Neuronal stem cell (in vitro differentiated cells): ENCODE measurements around the gene GLRX5.
A peak's percentile ranks its signal among the peaks of the same experiment; 100 is the strongest.

ENCODE experiments used
- DNase-seq: peaks from one replicate; pipeline ENCODE4 v3.0.0-alpha.2; 2013; ENCODE audit warnings: low spot score
- H2AFZ ChIP-seq: one replicate; pipeline ENCODE4 v1.6.1; 2013; ENCODE audit warnings: mild to moderate bottlenecking, low read length, inconsistent platforms
- H2AK5ac ChIP-seq: 2 replicates; pipeline ENCODE4 v1.6.1; 2013; ENCODE audit warnings: low read depth, mild to moderate bottlenecking, inconsistent platforms, low read length, moderate library complexity, mixed read lengths
- H2BK120ac ChIP-seq: 2 replicates; pipeline ENCODE4 v1.6.1; 2013; ENCODE audit warnings: low read depth, mild to moderate bottlenecking, inconsistent platforms, low read length, moderate library complexity, mixed read lengths
- H2BK12ac ChIP-seq: one replicate; pipeline ENCODE4 v1.6.1; 2013; ENCODE audit warnings: low read length, inconsistent platforms
- H2BK15ac ChIP-seq: 2 replicates; pipeline ENCODE4 v1.6.1; 2013; ENCODE audit warnings: mild to moderate bottlenecking, low read length, inconsistent platforms, mixed read lengths
- H2BK5ac ChIP-seq: one replicate; pipeline ENCODE4 v1.6.1; 2013; ENCODE audit warnings: inconsistent platforms, mild to moderate bottlenecking, low read length, moderate library complexity
- H3K14ac ChIP-seq: one replicate; pipeline ENCODE4 v1.6.1; 2013; ENCODE audit warnings: low read length, inconsistent platforms
- H3K18ac ChIP-seq: 2 replicates; pipeline ENCODE4 v1.6.1; 2013; ENCODE audit warnings: low read length, inconsistent platforms
- H3K23ac ChIP-seq: 2 replicates; pipeline ENCODE4 v1.6.1; 2013; ENCODE audit warnings: low read depth, mild to moderate bottlenecking, mixed read lengths, low read length, inconsistent platforms; ENCODE audit not compliant: poor library complexity
- H3K27ac ChIP-seq: replicated peaks from 3 replicates; pipeline ENCODE4 v1.5.1; 2013; ENCODE audit warnings: low read length, inconsistent platforms
- H3K27me3 ChIP-seq, 3 experiments: 2 replicates each; pipeline ENCODE4 v1.6.1; 2013; ENCODE audit warnings: low read length in 3 of 3, mild to moderate bottlenecking in 2 of 3, inconsistent platforms in 1 of 3, low read depth in 1 of 3, mixed read lengths in 1 of 3, moderate library complexity in 1 of 3; ENCODE audit not compliant: control insufficient read depth in 3 of 3, insufficient read depth in 3 of 3
- H3K36me3 ChIP-seq, 2 donors: replicated peaks in 1 of 2; 2 replicates each; pipeline ENCODE4 v1.6.1; 2013; ENCODE audit warnings: low read length in 2 of 2; ENCODE audit not compliant: control insufficient read depth in 2 of 2, insufficient read depth in 2 of 2
- H3K4ac ChIP-seq: 2 replicates; pipeline ENCODE4 v1.6.1; 2013; ENCODE audit warnings: inconsistent platforms, mild to moderate bottlenecking, low read length, moderate library complexity
- H3K4me1 ChIP-seq, 2 donors: 1 replicate in 1 of 2; 2 replicates in 1 of 2; pipeline ENCODE4 v1.6.1; 2013; ENCODE audit warnings: low read length in 2 of 2, low read depth in 1 of 2; ENCODE audit not compliant: control insufficient read depth in 2 of 2, insufficient read depth in 1 of 2
- H3K4me2 ChIP-seq: one replicate; pipeline ENCODE4 v1.6.1; 2013; ENCODE audit warnings: mild to moderate bottlenecking, low read length, inconsistent platforms; ENCODE audit not compliant: insufficient read depth, poor library complexity, severe bottlenecking
- H3K4me3 ChIP-seq, 2 donors: 2 replicates each; pipeline ENCODE4 v1.5.1; 2013; ENCODE audit warnings: low read length in 2 of 2, mild to moderate bottlenecking in 2 of 2, inconsistent platforms in 1 of 2, moderate library complexity in 1 of 2
- H3K79me1 ChIP-seq: one replicate; pipeline ENCODE4 v1.6.1; 2013; ENCODE audit warnings: low read depth, mild to moderate bottlenecking, inconsistent platforms, low read length, moderate library complexity
- H3K9ac ChIP-seq: one replicate; pipeline ENCODE4 v1.6.1; 2013; ENCODE audit warnings: mild to moderate bottlenecking, low read depth, low read length, inconsistent platforms; ENCODE audit not compliant: poor library complexity
- H3K9me3 ChIP-seq, 2 donors: replicated peaks in 1 of 2; 2 replicates each; pipeline versions ENCODE3 to v1.6.1; 2013; ENCODE audit warnings: low read length in 2 of 2, mild to moderate bottlenecking in 2 of 2, inconsistent platforms in 1 of 2, low read depth in 1 of 2, mixed read lengths in 1 of 2, moderate library complexity in 1 of 2; ENCODE audit not compliant: control insufficient read depth in 2 of 2, insufficient read depth in 1 of 2
- H4K8ac ChIP-seq: one replicate; pipeline ENCODE4 v1.6.1; 2013; ENCODE audit warnings: low read depth, mild to moderate bottlenecking, inconsistent platforms, low read length, moderate library complexity
- H4K91ac ChIP-seq: one replicate; pipeline ENCODE4 v1.6.1; 2013; ENCODE audit warnings: low read length, low read depth, mild to moderate bottlenecking, inconsistent platforms; ENCODE audit not compliant: poor library complexity
- WGBS, 2 donors: extraction: QIAGEN DNeasy Blood & Tissue Kit; methylation state at CpG; one replicate each; pipeline ENCODE4 v1.1.7; 2013; ENCODE audit warnings: missing lambda C conversion rate in 2 of 2, mixed read lengths in 1 of 2; ENCODE audit not compliant: insufficient read length in 2 of 2, insufficient replicate concordance in 1 of 2; ENCODE audit errors: extremely low coverage in 2 of 2; 5-methylcytosine and 5-hydroxymethylcytosine counted together

GLRX5 gene

DNA sequence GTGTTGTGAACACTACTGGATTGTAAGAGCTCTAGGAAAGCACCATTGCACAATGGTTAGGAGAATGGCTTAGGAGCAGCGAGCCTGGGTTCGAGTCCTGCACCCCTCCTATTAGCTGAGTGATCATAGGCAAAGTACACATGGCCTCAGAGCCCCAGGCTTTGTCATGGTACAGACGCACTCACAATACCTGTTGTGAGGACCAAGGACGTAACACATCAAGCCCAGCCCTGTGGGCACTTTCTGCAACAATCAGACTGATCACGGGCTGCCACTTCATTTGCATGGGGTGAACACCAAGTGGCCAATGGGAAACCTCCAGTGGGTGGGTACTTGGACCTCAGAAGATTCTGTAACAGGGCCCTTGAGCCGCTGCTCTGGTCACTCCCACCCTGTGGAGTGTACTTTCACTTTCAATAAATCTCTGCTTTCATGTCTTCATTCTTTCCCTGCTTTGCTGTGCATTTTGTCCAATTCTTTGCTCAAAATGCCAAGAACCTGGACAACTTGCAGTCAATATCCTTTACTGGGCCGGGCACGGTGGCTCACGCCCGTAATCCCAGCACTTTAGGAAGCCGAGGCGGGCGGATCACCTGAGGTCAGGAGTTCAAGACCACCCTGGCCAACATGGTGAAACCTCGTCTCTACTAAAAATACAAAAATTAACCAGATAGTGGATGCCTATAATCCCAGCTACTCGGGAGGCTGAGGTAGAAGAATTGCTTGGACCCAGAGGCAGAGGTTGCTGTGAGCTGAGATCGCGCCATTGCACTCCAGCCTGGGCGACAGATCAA lies 28.2 kb downstream of the GLRX5 start:
- Histone ChIP-seq H2BK120ac (no peak overlapping the region), H3K9me3 (no peaks in the 10 kb centered on the region), H3K27ac (no peak overlapping the region), H2AK5ac (no peak overlapping the region), H3K18ac (peak overlapping the region; percentile 22), H3K9ac (no peak overlapping the region), H3K23ac (no peak overlapping the region), H3K4me1 (peaks cover 0 to 2% of the 10 kb centered on the region in 2 donors), H3K36me3 (no peaks in the 10 kb centered on the region), H2BK15ac (no peak overlapping the region), H4K91ac (no peak overlapping the region), H2BK12ac (no peak overlapping the region), H2BK5ac (no peak overlapping the region), H3K4ac (no peak overlapping the region), H2AFZ (no peak overlapping the region), H3K4me2 (no peak overlapping the region), H3K79me1 (no peaks in the 10 kb centered on the region), H3K4me3 (no peak overlapping the region), H3K14ac (no peak overlapping the region), H4K8ac (no peak overlapping the region), H3K27me3 (no peaks in the 10 kb centered on the region)
- DNase-seq = no peak
- no CpG with 5 or more reads among the region's 18 CpGs for WGBS, 2 donors

GRCh38 chr14:95564060-95564459 lies 29.2 kb downstream of the GLRX5 start:
- Histone ChIP-seq H4K8ac (no peak overlapping the region), H3K4me3 (no peak overlapping the region), H3K23ac (no peak overlapping the region), H2AFZ (no peak overlapping the region), H3K18ac (peak overlapping the region; percentile 86), H2AK5ac (no peak overlapping the region), H4K91ac (no peak overlapping the region), H2BK120ac (peak overlapping the region; percentile 83), H3K27me3 (no peaks in the 10 kb centered on the region), H3K79me1 (peaks cover 2% of the 10 kb centered on the region), H3K36me3 (no peaks in the 10 kb centered on the region), H3K4ac (no peak overlapping the region), H3K9me3 (no peaks in the 10 kb centered on the region), H3K27ac (no peak overlapping the region), H2BK5ac (no peak overlapping the region), H2BK15ac (no peak overlapping the region), H3K4me2 (no peak overlapping the region), H3K9ac (no peak overlapping the region), H2BK12ac (no peak overlapping the region), H3K4me1 (peaks cover 0 to 2% of the 10 kb centered on the region in 2 donors), H3K14ac (no peak overlapping the region)
- no CpG with 5 or more reads among the region's 4 CpGs for WGBS, 2 donors
- no peak for DNase-seq

DNA sequence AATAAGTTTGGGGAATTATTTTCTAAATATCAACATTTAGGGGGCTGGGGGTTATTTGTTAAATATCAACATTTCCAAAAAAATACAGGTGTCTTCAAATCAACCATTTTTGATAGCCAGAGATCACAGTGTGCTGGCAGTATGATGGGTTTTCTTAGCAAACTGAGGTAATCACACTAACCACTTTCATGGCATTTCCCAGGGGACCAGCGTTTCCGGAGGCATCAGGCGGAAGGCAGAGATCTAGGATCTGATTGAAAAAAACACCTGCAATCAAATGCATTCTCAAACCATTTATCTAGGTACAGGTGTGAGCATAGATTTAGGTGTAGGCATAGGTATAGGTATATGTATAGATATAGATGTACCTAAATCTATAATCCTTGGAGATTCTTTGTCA lies 34.6 kb downstream of the GLRX5 start:
- no peak overlapping the region for H4K91ac ChIP-seq
- no peak overlapping the region for H3K4me2 ChIP-seq
- H3K18ac ChIP-seq = no peak overlapping the region
- no peak overlapping the region for H2BK15ac ChIP-seq
- peaks cover 2% of the 10 kb centered on the region for H3K79me1 ChIP-seq
- H3K27ac ChIP-seq = no peak overlapping the region
- H3K9me3 ChIP-seq = no peaks in the 10 kb centered on the region
- H3K36me3 ChIP-seq = no peaks in the 10 kb centered on the region
- no peaks in the 10 kb centered on the region for H3K4me1 ChIP-seq
- H2AFZ ChIP-seq = no peak overlapping the region
- no peak overlapping the region for H2BK120ac ChIP-seq
- no peak overlapping the region for H3K14ac ChIP-seq
- no peak overlapping the region for H2AK5ac ChIP-seq
- H4K8ac ChIP-seq = no peak overlapping the region
- no peak overlapping the region for H3K9ac ChIP-seq
- no peak overlapping the region for H3K23ac ChIP-seq
- H2BK12ac ChIP-seq = no peak overlapping the region
- H2BK5ac ChIP-seq = no peak overlapping the region
- H3K4ac ChIP-seq = no peak overlapping the region
- no peak for DNase-seq
- whole genome bisulfite sequencing, 2 donors = no CpG with 5 or more reads among the region's 3 CpGs
- H3K4me3 ChIP-seq = no peak overlapping the region
- H3K27me3 ChIP-seq = peaks cover 0 to 2% (median 0%) of the 10 kb centered on the region in 3 experiments

- Histone ChIP-seq H3K4ac (no peak overlapping the region), H3K18ac (no peak overlapping the region), H2BK5ac (no peak overlapping the region), H4K8ac (no peak overlapping the region), H2BK120ac (no peak overlapping the region), H3K4me3 (no peak overlapping the region), H3K36me3 (no peaks in the 10 kb centered on the region), H3K79me1 (peaks cover 2% of the 10 kb centered on the region), H4K91ac (no peak overlapping the region), H3K14ac (no peak overlapping the region), H3K9ac (no peak overlapping the region), H2AFZ (no peak overlapping the region), H2BK12ac (no peak overlapping the region), H2AK5ac (no peak overlapping the region), H3K27me3 (peaks cover 0 to 2% (median 0%) of the 10 kb centered on the region in 3 experiments), H2BK15ac (no peak overlapping the region), H3K4me1 (peaks cover 0 to 3% of the 10 kb centered on the region in 2 donors), H3K9me3 (peaks cover 0 to 2% of the 10 kb centered on the region in 2 donors), H3K27ac (no peak overlapping the region), H3K23ac (no peak overlapping the region), H3K4me2 (no peak overlapping the region)
- DNase-seq = no peak
- no CpG with 5 or more reads among the region's 7 CpGs for WGBS, 2 donors
These were observed 38.5 kb downstream of the GLRX5 start for GRCh38 chr14:95573313-95573712.
